B cell (primary cell): Measurements from ENCODE around the gene CAPN3.

ENCODE experiments used
- CTCF ChIP-seq: fragments of 200-600 bp; IDR thresholded peaks from one replicate; pipeline ENCODE4 v1.8.0; 2022; ENCODE audit warnings: antibody characterized with exemption, mild to moderate bottlenecking
- EZH2 ChIP-seq: IDR thresholded peaks from 2 replicates; pipeline ENCODE4 v1.6.1; 2012; ENCODE audit warnings: borderline replicate concordance, low read depth, mild to moderate bottlenecking, moderate library complexity, low read length; ENCODE audit not compliant: insufficient read depth, poor library complexity, severe bottlenecking

GRCh38 chr15:42384597-42384996 lies 25.3 kb downstream of the CAPN3 start:
- no peak for TF ChIP-seq EZH2
- TF ChIP-seq CTCF, result no peak
